Stimulated activated CD8-positive, alpha-beta memory T cell treated with anti-CD3 and anti-CD28 coated beads, Interleukin-15, amount 100 ng/mL, for 24 hours (primary cell): Measurements from ENCODE around the gene CYB561D2.

Source experiments
- DNase-seq: peaks from one replicate; pipeline ENCODE4 v3.0.0-alpha.2; 2020; ENCODE audit warnings: low read depth

CYB561D2 gene

GRCh38 chr3:50392101-50392715, 41.5 kb downstream of the CYB561D2 start:
- DNase-seq = no peak

GRCh38 chr3:50393061-50393460, 42.4 kb downstream of the CYB561D2 start:
- DNase-seq = no peak

- DNase-seq = no peak
These were observed 44.6 kb downstream of the CYB561D2 start for GRCh38 chr3:50395070-50395860.

- no peak for DNase-seq
These were observed 45.8 kb downstream of the CYB561D2 start for GRCh38 chr3:50396502-50396901.

GRCh38 chr3:50401978-50402595, 51.4 kb downstream of the CYB561D2 start:
- no peak for DNase-seq
